ENCODE results near the gene SVOPL. TPM values are rescaled to one million over a fixed set of nuclear protein-coding genes. Genes with fewer than 3 reads are reported as not detected.
"Not testable (repeated sequence)": the region's sequence is repeated elsewhere in the genome, so short reads cannot be mapped to it uniquely, and the experiment has no call there.

The SVOPL gene
- total and polyA plus RNA-seq, 4 donors: 0.33 TPM; not detected in 3

DNA sequence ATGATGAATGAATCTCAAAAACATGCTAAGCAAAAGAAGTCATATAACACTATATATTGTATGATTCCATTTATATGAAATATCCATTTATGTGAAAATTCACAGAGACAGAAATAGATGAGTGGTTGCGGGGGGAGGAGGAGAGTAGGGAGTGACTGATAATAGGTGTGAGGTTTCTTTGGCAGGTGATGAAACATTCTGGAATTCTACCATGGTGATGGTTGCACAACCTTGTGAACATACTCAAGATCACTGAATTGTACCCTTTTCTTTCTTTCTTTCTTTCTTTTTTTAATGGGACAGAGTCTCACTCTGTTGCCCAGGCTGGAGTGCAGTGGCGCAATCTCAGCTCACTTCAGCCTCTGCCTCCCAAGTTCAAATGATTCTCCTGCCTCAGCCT lies 10.7 kb downstream of the SVOPL start (continued):
- TF ChIP-seq, protein P1, sequence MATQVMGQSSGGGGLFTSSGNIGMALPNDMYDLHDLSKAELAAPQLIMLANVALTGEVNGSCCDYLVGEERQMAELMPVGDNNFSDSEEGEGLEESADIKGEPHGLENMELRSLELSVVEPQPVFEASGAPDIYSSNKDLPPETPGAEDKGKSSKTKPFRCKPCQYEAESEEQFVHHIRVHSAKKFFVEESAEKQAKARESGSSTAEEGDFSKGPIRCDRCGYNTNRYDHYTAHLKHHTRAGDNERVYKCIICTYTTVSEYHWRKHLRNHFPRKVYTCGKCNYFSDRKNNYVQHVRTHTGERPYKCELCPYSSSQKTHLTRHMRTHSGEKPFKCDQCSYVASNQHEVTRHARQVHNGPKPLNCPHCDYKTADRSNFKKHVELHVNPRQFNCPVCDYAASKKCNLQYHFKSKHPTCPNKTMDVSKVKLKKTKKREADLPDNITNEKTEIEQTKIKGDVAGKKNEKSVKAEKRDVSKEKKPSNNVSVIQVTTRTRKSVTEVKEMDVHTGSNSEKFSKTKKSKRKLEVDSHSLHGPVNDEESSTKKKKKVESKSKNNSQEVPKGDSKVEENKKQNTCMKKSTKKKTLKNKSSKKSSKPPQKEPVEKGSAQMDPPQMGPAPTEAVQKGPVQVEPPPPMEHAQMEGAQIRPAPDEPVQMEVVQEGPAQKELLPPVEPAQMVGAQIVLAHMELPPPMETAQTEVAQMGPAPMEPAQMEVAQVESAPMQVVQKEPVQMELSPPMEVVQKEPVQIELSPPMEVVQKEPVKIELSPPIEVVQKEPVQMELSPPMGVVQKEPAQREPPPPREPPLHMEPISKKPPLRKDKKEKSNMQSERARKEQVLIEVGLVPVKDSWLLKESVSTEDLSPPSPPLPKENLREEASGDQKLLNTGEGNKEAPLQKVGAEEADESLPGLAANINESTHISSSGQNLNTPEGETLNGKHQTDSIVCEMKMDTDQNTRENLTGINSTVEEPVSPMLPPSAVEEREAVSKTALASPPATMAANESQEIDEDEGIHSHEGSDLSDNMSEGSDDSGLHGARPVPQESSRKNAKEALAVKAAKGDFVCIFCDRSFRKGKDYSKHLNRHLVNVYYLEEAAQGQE (IDR thresholded peaks at IDR 0.05): no peak

GRCh38 chr7:138688037-138688436 lies 13.1 kb downstream of the SVOPL start:
- not testable (repeated sequence) for H3K9ac ChIP-seq (ENCODE audit: low read depth in 1 of 2, low read length in 2 of 2); H3K4me1 ChIP-seq (ENCODE audit: control insufficient read depth in 4 of 4, insufficient read depth in 4 of 4, low read length in 3 of 4); H3K27ac ChIP-seq (ENCODE audit: low read depth in 1 of 2, low read length in 2 of 2); DNase-seq (ENCODE audit: low spot score); H3K36me3 ChIP-seq (ENCODE audit: control insufficient read depth in 4 of 4, insufficient read depth in 3 of 4, low read depth in 1 of 4, low read length in 3 of 4); H3K4me3 ChIP-seq (ENCODE audit: low read depth in 1 of 3, low read length in 3 of 3); H3K27me3 ChIP-seq (ENCODE audit: control insufficient read depth in 4 of 4, insufficient read depth in 4 of 4, low read length in 3 of 4); H3K9me3 ChIP-seq (ENCODE audit: control insufficient read depth in 4 of 4, low read length in 3 of 4)
- WGBS: 92% methylated on average over 6 of the region's 6 CpGs

- H3K27me3 ChIP-seq (ENCODE audit: control insufficient read depth in 4 of 4, insufficient read depth in 4 of 4, low read length in 3 of 4): no peaks in the 10 kb centered on the region
- H3K4me1 ChIP-seq (ENCODE audit: control insufficient read depth in 4 of 4, insufficient read depth in 4 of 4, low read length in 3 of 4): no peaks in the 10 kb centered on the region
- 84% methylated on average over 3 of the region's 3 CpGs for WGBS
- DNase-seq (ENCODE audit: low spot score): no peak
- H3K27ac ChIP-seq (ENCODE audit: low read depth in 1 of 2, low read length in 2 of 2): no peak overlapping the region
- no peak overlapping the region for H3K9ac ChIP-seq (ENCODE audit: low read depth in 1 of 2, low read length in 2 of 2)
- H3K4me3 ChIP-seq (ENCODE audit: low read depth in 1 of 3, low read length in 3 of 3): no peak overlapping the region
- TF ChIP-seq SP1 (IDR thresholded peaks at IDR 0.05) (no peak), EGR1 (IDR thresholded peaks at IDR 0.05; ENCODE audit: low read depth in 2 of 2) (no peak), RAD21 (IDR thresholded peaks at IDR 0.05) (no peak), RXRA (IDR thresholded peaks at IDR 0.05) (no peak), TAF1 (conservative IDR thresholded peaks at IDR 0.05) (no peak), NR2F2 (IDR thresholded peaks at IDR 0.05) (no peak), ATF3 (IDR thresholded peaks at IDR 0.05) (no peak), JUND (IDR thresholded peaks at IDR 0.05) (no peak), FOXA1 (IDR thresholded peaks at IDR 0.05) (no peak), YY1 (IDR thresholded peaks at IDR 0.05) (no peak), GABPA (IDR thresholded peaks at IDR 0.05 in 1 of 2, conservative IDR thresholded peaks at IDR 0.05 in 1 of 2) (no peak), FOXA2 (IDR thresholded peaks at IDR 0.05) (no peak), CTCF (IDR thresholded peaks at IDR 0.05; ENCODE audit: low read depth, low read length, missing input control) (no peak), HNF4G (IDR thresholded peaks at IDR 0.05) (no peak), HNF4A (conservative IDR thresholded peaks at IDR 0.05) (no peak)
- TF ChIP-seq, protein P1 (IDR thresholded peaks at IDR 0.05): no peak
- TF ChIP-seq, protein P2, sequence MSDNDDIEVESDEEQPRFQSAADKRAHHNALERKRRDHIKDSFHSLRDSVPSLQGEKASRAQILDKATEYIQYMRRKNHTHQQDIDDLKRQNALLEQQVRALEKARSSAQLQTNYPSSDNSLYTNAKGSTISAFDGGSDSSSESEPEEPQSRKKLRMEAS (IDR thresholded peaks at IDR 0.05): no peak
- TF ChIP-seq, protein P3, sequence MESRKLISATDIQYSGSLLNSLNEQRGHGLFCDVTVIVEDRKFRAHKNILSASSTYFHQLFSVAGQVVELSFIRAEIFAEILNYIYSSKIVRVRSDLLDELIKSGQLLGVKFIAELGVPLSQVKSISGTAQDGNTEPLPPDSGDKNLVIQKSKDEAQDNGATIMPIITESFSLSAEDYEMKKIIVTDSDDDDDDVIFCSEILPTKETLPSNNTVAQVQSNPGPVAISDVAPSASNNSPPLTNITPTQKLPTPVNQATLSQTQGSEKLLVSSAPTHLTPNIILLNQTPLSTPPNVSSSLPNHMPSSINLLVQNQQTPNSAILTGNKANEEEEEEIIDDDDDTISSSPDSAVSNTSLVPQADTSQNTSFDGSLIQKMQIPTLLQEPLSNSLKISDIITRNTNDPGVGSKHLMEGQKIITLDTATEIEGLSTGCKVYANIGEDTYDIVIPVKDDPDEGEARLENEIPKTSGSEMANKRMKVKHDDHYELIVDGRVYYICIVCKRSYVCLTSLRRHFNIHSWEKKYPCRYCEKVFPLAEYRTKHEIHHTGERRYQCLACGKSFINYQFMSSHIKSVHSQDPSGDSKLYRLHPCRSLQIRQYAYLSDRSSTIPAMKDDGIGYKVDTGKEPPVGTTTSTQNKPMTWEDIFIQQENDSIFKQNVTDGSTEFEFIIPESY (IDR thresholded peaks at IDR 0.05): no peak
- no peaks in the 10 kb centered on the region for H3K36me3 ChIP-seq (ENCODE audit: control insufficient read depth in 4 of 4, insufficient read depth in 3 of 4, low read depth in 1 of 4, low read length in 3 of 4)
- no peaks in the 10 kb centered on the region for H3K9me3 ChIP-seq (ENCODE audit: control insufficient read depth in 4 of 4, low read length in 3 of 4)
Measured at GRCh38 chr7:138684340-138684739, 16.8 kb downstream of the SVOPL start.

Data from liver (tissue), 9 donors.